OCI-LY1 (cell line): Measurements from ENCODE around the gene KDM1A.

ENCODE experiments used
- H2AFZ ChIP-seq: fragments of 200-600 bp; sonication (generic), shearing (Covaris generic); 2 replicates; pipeline ENCODE4 v1.6.0; 2014; ENCODE audit warnings: antibody characterized with exemption, mild to moderate bottlenecking, low read length
- H3F3A ChIP-seq: fragments of 200-600 bp; sonication (generic), shearing (Covaris generic); 2 replicates; pipeline ENCODE4 v1.6.0; 2014; ENCODE audit warnings: mild to moderate bottlenecking, antibody characterized with exemption, low read length, moderate library complexity; ENCODE audit not compliant: insufficient read depth
- H3K27ac ChIP-seq: fragments of 200-600 bp; sonication (generic); 2 replicates; pipeline ENCODE4 v1.5.1; 2014; ENCODE audit warnings: low read length, mixed run types, mild to moderate bottlenecking, low read depth; ENCODE audit not compliant: poor library complexity, severe bottlenecking
- H3K27me3 ChIP-seq: fragments of 200-600 bp; sonication (generic); 2 replicates; pipeline ENCODE4 v1.6.0; 2014; ENCODE audit warnings: antibody characterized with exemption, mild to moderate bottlenecking, low read length, moderate library complexity; ENCODE audit not compliant: insufficient read depth
- H3K36me3 ChIP-seq: fragments of 200-600 bp; sonication (generic); 2 replicates; pipeline ENCODE4 v1.6.1; 2014; ENCODE audit warnings: mild to moderate bottlenecking, antibody characterized with exemption, low read length, moderate library complexity, mixed read lengths; ENCODE audit not compliant: insufficient read depth
- H3K4me1 ChIP-seq: fragments of 200-600 bp; sonication (generic); 2 replicates; pipeline ENCODE4 v1.5.1; 2014; ENCODE audit warnings: mild to moderate bottlenecking, low read length, moderate library complexity; ENCODE audit not compliant: insufficient read depth, severe bottlenecking
- H3K4me2 ChIP-seq: fragments of 200-600 bp; sonication (generic), shearing (Covaris generic); 2 replicates; pipeline ENCODE4 v1.6.1; 2014; ENCODE audit warnings: low read length
- H3K4me3 ChIP-seq: fragments of 200-600 bp; sonication (generic); 2 replicates; pipeline ENCODE4 v1.5.1; 2014; ENCODE audit warnings: low read length, low read depth, mild to moderate bottlenecking, mixed read lengths; ENCODE audit not compliant: poor library complexity, severe bottlenecking
- H3K79me2 ChIP-seq: fragments of 200-600 bp; shearing (Covaris generic); 2 replicates; pipeline ENCODE4 v1.6.1; 2016; ENCODE audit warnings: mixed run types, low read length, mixed read lengths; ENCODE audit not compliant: insufficient read depth
- H3K9ac ChIP-seq: fragments of 200-600 bp; sonication (generic), shearing (Covaris generic); 2 replicates; pipeline ENCODE4 v1.6.1; 2014; ENCODE audit warnings: mild to moderate bottlenecking, low read length, mixed read lengths
- H3K9me2 ChIP-seq: fragments of 200-600 bp; sonication (generic), shearing (Covaris generic); 2 replicates; pipeline ENCODE4 v1.6.1; 2014; ENCODE audit warnings: low read depth, mild to moderate bottlenecking, low read length, mixed read lengths
- H3K9me3 ChIP-seq: fragments of 200-600 bp; shearing (Covaris generic); 2 replicates; pipeline ENCODE4 v1.6.1; 2014; ENCODE audit warnings: low read length, mixed read lengths
- H4K20me1 ChIP-seq: fragments of 200-600 bp; sonication (generic), shearing (Covaris generic); 2 replicates; pipeline ENCODE4 v1.6.0; 2016; ENCODE audit warnings: mild to moderate bottlenecking, low read length; ENCODE audit not compliant: insufficient read depth
- EZH2 ChIP-seq: fragments of 200-600 bp; sonication (generic), shearing (Covaris generic); IDR thresholded peaks from 2 replicates; pipeline ENCODE4 v1.8.0; 2017; ENCODE audit warnings: borderline replicate concordance, mixed run types, mild to moderate bottlenecking, antibody characterized with exemption, low read length, moderate library complexity, mixed read lengths
- TF ChIP-seq, protein P1 (sequence below): fragments of 200-600 bp; sonication (generic), shearing (Covaris generic); IDR thresholded peaks from 2 replicates; pipeline ENCODE4 v1.5.1; 2017; ENCODE audit warnings: mild to moderate bottlenecking, antibody characterized with exemption, low read length, moderate library complexity, mixed read lengths

The KDM1A gene

DNA sequence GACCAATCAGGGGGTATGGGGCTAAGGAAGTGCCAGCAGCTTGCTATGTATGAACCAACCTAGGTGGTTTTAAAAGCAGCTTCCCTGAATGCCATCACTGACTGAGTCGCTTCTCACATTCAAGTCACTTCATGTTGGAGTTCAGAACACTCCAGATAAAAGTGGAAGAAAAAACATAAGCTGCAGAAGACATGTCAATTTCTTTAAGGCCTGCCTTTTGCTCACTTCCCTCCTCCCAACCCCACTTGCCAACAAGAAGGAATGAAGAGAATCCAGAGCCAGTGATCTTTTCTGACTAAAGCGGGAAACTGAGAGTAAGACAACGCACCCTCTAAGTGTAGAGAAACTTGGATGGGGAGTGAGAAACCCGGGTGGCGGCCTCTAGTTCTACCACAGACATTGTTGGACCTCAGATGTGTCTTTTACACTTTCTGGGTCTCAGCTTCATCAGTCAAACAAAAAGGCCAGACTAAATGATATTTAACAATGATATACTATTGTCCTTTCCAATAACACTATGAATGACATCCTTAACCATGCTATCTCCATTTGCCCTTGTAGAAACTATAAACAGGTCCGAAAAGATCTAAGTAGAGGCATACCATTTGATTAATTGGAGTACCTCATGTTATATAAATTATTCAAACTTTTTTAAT, 95.3 kb downstream of the KDM1A start:
- Histone ChIP-seq H4K20me1 (no peaks in the 10 kb centered on the region), H3K9me3 (no peaks in the 10 kb centered on the region), H3K27me3 (no peaks in the 10 kb centered on the region), H3K4me1 (no peaks in the 10 kb centered on the region), H3K79me2 (no peaks in the 10 kb centered on the region), H3K9ac (no peak overlapping the region), H3K4me2 (no peak overlapping the region), H3F3A (no peaks in the 10 kb centered on the region), H3K9me2 (no peaks in the 10 kb centered on the region), H3K4me3 (no peak overlapping the region), H2AFZ (no peak overlapping the region), H3K36me3 (no peaks in the 10 kb centered on the region), H3K27ac (no peak overlapping the region)
- no peak for TF ChIP-seq EZH2
- TF ChIP-seq, protein P1, sequence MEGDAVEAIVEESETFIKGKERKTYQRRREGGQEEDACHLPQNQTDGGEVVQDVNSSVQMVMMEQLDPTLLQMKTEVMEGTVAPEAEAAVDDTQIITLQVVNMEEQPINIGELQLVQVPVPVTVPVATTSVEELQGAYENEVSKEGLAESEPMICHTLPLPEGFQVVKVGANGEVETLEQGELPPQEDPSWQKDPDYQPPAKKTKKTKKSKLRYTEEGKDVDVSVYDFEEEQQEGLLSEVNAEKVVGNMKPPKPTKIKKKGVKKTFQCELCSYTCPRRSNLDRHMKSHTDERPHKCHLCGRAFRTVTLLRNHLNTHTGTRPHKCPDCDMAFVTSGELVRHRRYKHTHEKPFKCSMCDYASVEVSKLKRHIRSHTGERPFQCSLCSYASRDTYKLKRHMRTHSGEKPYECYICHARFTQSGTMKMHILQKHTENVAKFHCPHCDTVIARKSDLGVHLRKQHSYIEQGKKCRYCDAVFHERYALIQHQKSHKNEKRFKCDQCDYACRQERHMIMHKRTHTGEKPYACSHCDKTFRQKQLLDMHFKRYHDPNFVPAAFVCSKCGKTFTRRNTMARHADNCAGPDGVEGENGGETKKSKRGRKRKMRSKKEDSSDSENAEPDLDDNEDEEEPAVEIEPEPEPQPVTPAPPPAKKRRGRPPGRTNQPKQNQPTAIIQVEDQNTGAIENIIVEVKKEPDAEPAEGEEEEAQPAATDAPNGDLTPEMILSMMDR: no peak

DNA sequence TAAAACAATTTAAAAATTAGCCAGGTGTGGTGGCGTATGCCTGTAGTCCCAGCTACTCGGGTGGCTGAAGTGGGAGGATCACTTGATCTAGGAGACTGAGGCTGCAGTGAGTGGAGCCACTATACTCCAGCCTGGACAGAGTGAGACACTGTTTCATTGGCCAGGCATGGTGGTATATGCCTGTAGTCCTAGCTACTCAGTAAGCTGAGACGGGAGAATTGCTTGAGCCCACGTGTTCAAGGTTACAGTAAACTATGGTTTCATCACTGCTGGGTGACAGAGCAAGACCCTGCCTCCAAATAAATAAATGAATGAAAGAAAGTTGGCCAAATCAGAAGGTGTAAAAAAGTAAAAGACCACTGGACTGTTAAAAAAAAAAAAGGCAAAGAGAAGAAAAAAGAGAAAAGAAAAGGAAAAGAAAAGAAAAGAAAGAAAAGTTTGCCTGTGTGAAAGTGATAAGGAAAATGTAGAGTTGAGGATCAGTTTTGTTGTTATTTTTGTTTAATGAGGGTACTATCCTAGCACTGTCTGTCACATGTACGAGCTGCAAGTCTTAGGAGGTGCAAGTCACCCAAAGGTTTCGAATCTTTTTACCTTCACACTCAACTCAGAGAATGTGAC, 97.1 kb downstream of the KDM1A start:
- no peak overlapping the region for H3K4me3 ChIP-seq
- H3K4me2 ChIP-seq: no peak overlapping the region
- no peaks in the 10 kb centered on the region for H3K36me3 ChIP-seq
- H4K20me1 ChIP-seq: no peaks in the 10 kb centered on the region
- no peak overlapping the region for H3K9ac ChIP-seq
- no peaks in the 10 kb centered on the region for H3K9me2 ChIP-seq
- no peaks in the 10 kb centered on the region for H3K9me3 ChIP-seq
- H2AFZ ChIP-seq: no peak overlapping the region
- TF ChIP-seq, protein P1: no peak
- TF ChIP-seq EZH2: no peak
- no peaks in the 10 kb centered on the region for H3K27me3 ChIP-seq
- no peaks in the 10 kb centered on the region for H3K79me2 ChIP-seq
- no peaks in the 10 kb centered on the region for H3F3A ChIP-seq
- H3K4me1 ChIP-seq: no peaks in the 10 kb centered on the region
- no peak overlapping the region for H3K27ac ChIP-seq

DNA sequence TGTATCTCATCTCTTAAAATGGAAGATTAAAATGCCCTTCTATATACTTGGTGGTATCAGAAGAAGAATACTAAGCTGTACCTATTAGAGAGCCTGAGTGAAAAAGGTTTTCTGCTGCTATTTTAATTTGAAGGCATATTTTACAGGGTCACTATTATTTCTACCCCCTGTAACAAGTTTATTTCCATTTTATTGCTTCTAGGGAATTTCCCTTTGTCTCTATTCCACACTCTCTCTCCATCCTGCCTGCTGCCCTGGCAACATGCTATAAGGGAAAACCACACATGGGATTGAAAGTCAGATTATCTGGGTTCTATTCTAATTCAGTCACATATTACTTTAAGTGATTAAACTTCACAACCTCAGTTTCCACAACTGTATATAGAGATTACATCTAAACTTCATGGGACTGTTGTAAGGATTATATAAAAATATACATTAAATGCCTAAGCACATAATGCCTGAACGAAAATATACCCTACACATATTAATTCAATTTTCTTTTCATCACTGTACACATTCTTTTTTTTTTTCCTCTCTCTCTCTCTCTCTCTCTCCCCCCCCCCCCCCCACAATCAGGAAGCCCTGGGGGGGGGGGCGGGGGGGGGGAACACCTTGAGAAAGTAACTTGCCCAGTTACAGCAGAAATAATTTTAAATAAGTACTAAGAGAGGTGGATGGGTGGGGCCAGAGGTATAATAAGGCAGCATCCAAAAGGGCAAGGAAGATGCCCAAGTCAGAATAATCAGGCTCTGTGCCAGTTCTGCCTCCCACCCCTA, 97.8 kb downstream of the KDM1A start:
- Histone ChIP-seq H3K27ac (no peak overlapping the region), H3K79me2 (no peaks in the 10 kb centered on the region), H3K9me3 (no peaks in the 10 kb centered on the region), H3K36me3 (no peaks in the 10 kb centered on the region), H3K9ac (no peak overlapping the region), H3K27me3 (no peaks in the 10 kb centered on the region), H4K20me1 (no peaks in the 10 kb centered on the region), H2AFZ (no peak overlapping the region), H3K4me1 (no peaks in the 10 kb centered on the region), H3F3A (no peaks in the 10 kb centered on the region), H3K4me3 (no peak overlapping the region), H3K4me2 (no peak overlapping the region), H3K9me2 (no peaks in the 10 kb centered on the region)
- TF ChIP-seq, protein P1: no peak
- no peak for TF ChIP-seq EZH2
